ENCODE results near the gene CLEC3B. TPM values are rescaled to one million over a fixed set of nuclear protein-coding genes. Genes with fewer than 3 reads are reported as not detected.
"Not testable (repeated sequence)": the region's sequence is repeated elsewhere in the genome, so short reads cannot be mapped to it uniquely, and the experiment has no call there.

The CLEC3B gene
- total RNA-seq, 1 experiment from 2014 or later: not detected

DNA sequence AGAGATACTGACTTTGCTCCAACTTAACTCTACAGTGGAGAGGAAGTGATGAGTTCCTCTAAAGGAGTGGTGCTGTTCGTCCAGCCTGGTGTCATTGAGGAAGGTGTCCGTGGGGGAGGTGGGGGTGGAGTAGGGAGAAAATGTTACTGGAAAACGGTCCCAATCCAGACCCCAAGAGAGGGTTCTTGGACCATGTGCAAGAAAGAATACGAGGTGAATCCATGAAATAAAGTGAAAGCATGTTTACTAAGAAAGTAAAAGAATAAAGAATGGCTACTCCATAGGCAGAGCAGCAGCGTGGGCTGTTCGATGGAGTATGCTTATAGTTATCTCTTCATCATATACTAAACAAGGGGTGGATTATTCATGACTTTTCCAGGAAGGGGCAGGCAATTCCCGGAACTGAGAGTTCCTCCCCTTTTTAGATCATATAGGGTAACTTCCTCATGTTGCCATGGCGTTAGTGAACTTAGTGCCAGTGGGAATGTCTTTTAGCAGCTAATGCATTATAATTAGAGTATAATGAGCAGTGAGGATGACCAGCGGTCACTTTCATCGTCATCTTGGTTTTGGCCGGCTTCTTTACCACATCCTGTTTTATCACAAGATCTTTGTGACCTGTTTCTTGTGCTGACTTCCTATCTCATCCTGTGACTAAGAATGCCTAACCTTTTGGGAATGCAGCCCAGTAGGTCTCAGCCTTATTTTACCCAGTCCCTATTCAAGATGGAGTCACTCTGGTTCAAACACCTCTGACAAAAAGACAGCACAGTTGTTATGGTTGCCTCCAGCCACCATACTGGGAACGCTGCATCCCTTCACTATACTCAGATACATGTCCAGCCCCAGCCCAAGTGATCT, 38.6 kb downstream of the CLEC3B start:
- peak; percentile 98 for DNase-seq (ENCODE audit: low read depth)

GRCh38 chr3:45065373-45065720, 39.2 kb downstream of the CLEC3B start:
- no peak for DNase-seq (ENCODE audit: low read depth)

GRCh38 chr3:45066109-45066801, 40.2 kb downstream of the CLEC3B start:
- peak; percentile 79 for DNase-seq (ENCODE audit: low read depth)

- no peak for DNase-seq (ENCODE audit: low read depth)
Measured at GRCh38 chr3:45067486-45067885, 41.4 kb downstream of the CLEC3B start.

GRCh38 chr3:45067941-45068340, 41.8 kb downstream of the CLEC3B start:
- DNase-seq (ENCODE audit: low read depth): peak; percentile 46

DNA sequence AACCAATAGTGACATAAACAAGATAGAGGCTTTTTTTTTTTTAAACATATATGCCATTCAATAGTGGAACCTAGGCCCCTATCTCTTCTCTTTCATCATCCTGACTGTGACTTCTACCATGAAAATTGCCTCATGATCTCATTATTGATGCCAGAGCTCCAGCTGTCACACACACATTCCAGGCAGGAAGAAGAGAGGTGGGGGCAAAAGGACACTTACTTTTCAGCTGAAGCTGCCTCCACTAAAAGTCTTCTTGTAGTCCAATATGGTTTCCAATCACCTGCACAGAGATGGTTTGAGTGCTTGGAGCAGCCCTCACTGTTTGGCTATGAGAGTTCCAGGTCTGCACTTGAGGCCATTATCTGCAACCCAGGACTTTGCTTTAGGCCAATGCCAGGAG, 45.0 kb downstream of the CLEC3B start:
- no peak for DNase-seq (ENCODE audit: low read depth)

GRCh38 chr3:45075821-45076625, 49.9 kb downstream of the CLEC3B start:
- DNase-seq (ENCODE audit: low read depth): no peak

DNA sequence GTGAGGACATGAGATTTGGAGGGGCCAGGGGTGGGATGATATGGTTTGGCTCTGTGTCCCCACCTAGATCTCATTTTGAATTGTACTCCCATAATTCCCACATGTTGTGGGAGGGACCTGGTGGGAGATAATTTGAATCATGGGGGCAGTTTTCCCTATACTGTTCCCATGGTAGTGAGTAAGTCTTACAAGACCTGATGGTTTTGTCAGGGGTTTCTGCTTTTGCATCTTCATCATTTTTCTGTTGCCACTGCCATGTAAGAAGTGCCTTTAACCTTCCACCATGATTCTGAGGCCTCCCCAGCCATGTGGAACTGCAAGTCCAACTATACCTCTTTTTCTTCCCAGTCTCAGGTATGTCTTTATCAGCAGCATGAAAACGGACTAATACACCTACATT, 52.2 kb downstream of the CLEC3B start:
- DNase-seq (ENCODE audit: low read depth): not testable (repeated sequence)

DNA sequence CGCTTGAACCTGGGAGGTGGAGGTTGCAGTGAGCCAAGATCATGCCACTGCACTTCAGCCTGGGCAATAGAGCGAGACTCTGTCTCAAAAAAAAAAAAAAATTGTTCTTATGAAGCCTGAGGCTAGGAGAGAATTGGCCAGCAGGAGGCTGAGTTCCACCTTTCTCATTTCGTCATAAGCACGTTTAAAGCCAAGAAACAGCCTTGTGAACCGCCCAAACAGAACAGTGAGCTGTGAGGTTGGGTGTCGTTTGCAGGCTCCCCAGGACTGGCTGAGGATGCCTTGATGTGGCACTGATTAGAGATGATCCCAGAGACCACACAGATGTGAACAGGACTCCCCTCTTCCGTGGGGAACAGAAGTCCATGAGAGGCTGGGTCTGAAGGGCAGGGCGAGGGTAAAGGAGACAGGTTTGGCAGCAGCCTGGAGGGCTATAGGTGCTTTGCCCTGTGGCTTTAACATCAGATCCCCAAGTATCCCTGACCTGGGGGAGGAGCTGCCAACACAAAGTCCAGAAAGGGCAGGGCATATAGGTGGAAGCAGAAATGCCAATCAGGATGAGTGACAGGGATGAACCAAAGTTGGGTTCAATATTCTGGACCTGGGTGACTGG, 52.9 kb downstream of the CLEC3B start:
- no peak for DNase-seq (ENCODE audit: low read depth)

GRCh38 chr3:45079715-45080114, 53.6 kb downstream of the CLEC3B start:
- no peak for DNase-seq (ENCODE audit: low read depth)

DNA sequence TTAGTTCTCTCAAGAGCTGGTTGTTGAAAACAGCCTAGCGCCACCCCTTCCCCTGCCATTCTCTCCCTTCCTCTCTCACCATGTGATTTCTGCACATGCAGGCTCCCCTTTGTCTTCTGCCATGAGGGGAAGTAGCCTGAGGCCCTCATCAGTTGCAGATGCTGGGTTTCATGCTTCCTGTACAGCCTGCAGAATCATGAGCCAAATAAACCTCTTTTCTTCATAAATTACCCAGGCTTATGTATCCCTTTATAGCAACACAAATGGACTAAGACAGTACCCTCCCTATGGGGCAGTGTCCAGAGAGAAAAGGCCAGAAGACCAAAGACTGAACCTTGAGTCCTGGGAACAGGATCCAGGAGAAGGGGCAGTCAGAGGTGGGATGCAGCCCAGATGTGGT, 54.7 kb downstream of the CLEC3B start:
- DNase-seq (ENCODE audit: low read depth): no peak

DNA sequence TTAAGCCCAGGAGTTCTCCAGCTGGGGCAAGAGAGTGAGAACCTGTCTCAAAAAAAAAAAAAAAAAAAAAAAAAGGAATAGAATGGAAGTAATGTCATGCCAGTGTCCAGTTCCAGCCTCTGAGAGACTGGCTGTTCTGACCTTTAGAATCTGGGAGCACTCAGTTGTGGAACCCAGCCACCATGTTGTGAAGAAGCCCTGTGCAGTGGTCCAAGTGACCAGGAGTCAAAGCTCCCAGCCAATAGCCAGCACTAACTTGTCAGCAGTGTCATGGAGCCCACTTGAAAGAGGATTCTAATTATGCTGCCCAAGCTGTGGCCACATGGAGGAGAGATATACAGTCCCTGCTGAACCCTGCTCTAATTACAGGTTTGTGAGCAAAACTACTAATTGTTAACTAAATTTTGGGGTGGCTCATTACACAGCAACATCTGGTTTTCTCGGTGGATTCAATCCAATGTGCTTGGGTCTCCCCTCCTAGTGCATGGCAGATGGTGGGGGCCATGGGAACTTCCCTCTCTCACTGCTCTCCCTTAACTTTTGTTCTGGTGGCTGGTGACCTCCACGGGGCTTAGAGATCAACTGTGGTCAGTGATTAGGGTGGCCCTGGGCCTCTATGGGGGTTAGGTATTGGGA, 55.5 kb downstream of the CLEC3B start:
- no peak for DNase-seq (ENCODE audit: low read depth)

DNA sequence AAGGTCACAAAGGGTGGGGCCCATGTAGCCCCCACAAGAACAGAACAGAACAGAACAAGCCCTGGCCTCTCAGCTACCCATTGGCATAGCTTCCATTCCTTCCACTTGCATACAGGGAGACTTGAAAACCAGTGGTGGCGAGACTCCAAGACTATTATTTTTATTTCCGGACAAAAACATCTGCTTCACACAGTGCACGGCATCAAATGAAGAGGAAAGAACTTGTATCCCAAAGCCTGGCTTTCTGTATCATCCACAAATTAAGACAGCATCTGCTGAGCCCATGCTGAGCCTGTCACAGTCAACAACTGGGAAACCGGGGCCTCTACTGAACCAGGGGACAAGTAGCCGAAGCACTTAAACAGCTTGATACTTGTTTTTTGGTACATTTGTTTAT, 56.0 kb downstream of the CLEC3B start:
- DNase-seq (ENCODE audit: low read depth): no peak

- no peak for DNase-seq (ENCODE audit: low read depth)
Measured at GRCh38 chr3:45083023-45083422, 56.9 kb downstream of the CLEC3B start.

GRCh38 chr3:45084361-45084760, 58.3 kb downstream of the CLEC3B start:
- peak; percentile 37 for DNase-seq (ENCODE audit: low read depth)

GRCh38 chr3:45084820-45085816, 59.0 kb downstream of the CLEC3B start:
- DNase-seq (ENCODE audit: low read depth): peak; percentile 98

Measured in HT1080 (cell line).